GM21737 (cell line): ENCODE data around the gene GFOD1.
"Not testable (repeated sequence)": the region's sequence is repeated elsewhere in the genome, so short reads cannot be mapped to it uniquely, and the experiment has no call there.

Source experiments
- ATAC-seq: cut with Tn5 transposase; IDR thresholded peaks from one replicate; pipeline ENCODE4 v1.9.1; 2021; ENCODE audit warnings: mild to moderate bottlenecking, moderate library complexity; ENCODE audit not compliant: unreplicated experiment

GFOD1 gene

GRCh38 chr6:13331516-13332348 is 155.7 kb downstream of the GFOD1 start:
- ATAC-seq: no peak

DNA sequence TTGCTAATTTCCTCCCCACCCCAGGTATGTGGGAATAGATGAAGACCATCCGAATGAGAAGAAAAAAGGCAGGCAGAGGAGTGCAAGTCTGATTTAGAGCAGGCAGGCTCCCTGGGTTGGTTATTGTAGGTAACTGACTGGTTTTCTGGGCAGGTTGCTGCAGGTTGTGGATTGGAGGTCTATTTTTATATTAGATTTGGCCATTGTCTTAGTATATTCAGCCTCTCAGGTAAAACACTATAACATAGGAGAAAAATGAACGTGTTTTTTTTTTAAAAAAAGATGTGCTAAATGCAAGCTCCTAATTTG is 158.6 kb downstream of the GFOD1 start:
- ATAC-seq: peak; percentile 4

DNA sequence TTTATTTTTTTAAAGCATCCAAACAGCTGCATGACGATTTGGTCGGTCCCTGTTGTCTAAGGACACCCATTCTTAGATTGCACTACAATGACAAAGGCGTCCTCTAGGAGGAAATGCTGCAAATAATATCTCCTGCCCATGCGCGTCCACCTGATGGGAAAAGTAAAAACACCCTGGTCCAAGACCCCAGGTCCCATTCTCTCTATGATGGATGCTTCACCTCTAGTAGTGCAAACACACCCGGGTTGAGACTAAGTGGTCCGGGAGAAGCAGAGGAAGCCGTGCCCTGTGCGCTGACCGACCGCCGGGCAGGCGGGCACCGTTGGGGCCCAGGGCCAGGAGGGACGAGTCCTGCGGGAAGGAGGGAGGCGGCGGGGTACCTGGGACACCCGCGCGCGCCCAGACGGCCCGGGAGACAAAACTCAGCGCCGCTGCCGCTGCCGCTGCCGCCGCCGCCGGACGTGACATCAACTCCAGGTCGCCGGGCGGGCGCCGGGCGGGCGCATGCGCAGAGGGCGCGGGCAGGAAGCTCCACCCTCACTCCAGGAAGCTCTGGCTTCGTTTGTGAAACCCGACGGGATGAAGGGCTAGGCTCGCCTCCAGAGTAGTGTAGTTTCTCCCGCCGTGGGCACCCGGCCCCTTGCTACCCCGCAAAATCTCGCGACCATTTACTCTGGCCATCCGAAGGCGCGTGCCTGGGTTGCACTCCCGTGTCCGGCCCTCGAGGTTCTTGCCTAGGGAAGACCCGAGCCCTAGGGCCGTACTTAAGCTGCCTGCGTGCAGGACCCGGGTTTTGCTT is 159.1 kb downstream of the GFOD1 start, which contains the start of gene TBC1D7:
TSS of gene TBC1D7 (minus strand) at position 462 of the 799 bp plus-strand sequence. CDS start 1,639 bp downstream, outside the sequence.
- peak; percentile 78 for ATAC-seq

DNA sequence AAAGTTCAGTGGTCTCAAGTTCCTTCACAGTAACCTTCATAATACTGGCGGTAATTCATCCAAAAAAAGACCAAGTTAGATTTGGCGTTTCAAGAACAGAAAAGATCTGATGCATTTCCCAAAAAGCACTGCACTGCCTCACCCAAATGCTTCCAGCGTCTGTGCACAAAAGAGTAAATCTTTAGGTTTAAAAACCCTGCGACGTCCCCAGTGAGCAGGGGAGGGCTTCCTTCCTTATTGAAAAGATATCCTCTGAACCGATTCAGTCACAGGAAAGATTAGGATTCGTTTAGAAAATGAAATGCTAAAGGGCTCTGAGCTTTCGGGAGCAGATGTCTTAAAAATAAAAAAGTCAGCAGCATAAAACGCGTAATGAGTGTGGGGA is 159.7 kb downstream of the GFOD1 start:
- ATAC-seq: no peak

- not testable (repeated sequence) for ATAC-seq
These were observed 161.3 kb downstream of the GFOD1 start for GRCh38 chr6:13326031-13326586.

- ATAC-seq: no peak
These were observed 167.4 kb downstream of the GFOD1 start for GRCh38 chr6:13319891-13320564.

- ATAC-seq: no peak
These were observed 168.6 kb downstream of the GFOD1 start for GRCh38 chr6:13318821-13319220.

DNA sequence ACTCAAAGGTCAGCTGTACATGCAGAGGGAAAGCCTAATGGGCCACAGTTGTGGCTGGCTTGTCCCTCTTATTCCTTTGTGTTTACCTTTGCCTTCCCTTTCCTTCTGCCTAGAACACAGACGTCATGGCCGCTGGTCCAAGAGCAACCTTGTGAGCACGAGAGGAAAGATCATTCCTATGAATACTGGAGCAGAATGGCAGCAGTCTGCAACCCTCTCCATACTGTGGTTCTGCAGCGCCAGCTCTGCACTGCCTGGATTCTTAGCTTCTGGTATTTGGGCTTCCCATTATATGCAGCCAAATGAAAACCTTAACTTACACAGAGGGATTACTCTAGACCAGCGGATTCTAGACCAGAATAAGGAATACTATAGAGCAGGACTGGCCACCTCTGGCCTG is 171.5 kb downstream of the GFOD1 start:
- no peak for ATAC-seq

- ATAC-seq: no peak
These were observed 172.6 kb downstream of the GFOD1 start for GRCh38 chr6:13314806-13315205.

GRCh38 chr6:13311155-13311554 is 176.2 kb downstream of the GFOD1 start:
- no peak for ATAC-seq

DNA sequence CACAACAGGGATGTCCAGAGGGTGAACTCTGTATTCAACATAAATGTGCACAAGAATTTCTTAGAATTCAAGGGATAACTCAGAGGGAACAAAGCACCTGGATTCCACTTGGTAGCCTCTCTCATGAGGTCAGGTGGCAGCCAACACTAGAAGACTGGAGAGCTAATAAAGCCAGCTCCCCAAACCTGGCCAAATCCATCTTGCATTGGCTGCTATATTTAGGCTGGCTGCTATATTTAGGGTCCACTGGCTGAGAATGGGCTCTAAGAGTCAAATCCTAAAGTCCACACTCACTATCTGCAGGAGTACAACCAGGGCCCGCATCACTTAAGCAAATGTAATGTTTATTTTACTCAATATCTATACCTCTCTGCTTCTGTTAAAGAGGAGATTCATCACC is 179.1 kb downstream of the GFOD1 start:
- no peak for ATAC-seq
